Measurements from ENCODE around the gene KRT6B.

KRT6B gene

DNA sequence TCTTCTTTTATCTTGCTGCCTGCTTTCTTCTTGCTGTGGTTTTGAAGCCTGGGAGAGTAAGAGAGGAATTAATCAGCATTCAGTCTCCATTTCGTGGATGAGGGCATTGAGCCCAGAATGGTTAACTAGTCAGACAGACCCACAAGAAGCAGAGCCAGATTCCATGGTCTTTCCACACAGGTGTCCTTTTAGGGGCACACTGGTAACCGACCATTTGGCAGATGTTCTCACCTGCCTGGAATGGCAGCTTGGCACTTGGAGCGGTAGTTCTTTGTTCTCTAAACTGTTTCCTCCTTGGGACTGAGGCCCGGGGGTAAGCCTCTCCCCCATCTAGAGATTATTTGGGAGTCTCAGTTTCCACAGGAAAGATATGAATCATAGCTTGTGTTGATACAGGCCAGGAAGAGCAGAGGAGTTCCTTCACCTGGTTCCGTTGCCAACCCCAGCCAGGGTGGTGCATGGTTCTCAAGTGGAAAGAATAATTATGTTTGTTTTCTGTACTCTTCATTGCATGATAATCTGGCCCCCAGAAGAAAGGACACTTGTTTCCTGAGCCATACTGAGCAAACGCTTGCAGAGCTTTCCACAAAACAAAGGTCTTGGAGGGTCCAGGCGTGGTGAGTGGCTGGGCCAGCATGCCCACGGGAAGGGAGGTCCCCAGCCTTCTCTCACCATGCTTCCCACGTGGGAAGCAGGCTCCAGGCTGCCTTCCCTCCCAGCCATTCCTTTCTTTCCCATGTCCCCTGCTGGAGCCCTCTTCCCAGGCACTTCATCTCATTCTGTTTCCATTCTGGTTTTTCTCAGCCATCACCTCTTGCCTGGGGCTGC lies 15.7 kb downstream of the KRT6B start:
- peaks cover 3% of the 10 kb centered on the region; the same call in 1 of the 2 replicates for H3K4me1 ChIP-seq (ENCODE audit: insufficient read depth, low read length)

DNA sequence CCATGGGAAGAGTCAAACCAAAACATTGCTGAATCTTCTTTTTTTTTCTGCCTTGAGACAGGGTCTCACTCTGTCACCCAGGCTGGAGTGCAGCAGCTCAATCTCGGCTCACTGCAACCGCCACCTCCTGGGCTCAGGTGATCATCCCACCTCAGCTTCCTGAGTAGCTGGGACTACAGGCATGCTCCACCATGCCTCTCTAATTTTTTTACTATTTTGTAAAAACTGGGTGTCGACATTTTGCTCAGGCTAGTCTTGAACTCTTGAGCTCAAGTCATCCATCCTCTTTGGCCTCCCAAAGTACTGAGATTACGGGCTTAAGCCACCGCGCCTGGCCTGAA lies 16.3 kb downstream of the KRT6B start:
- H3K36me3 ChIP-seq (ENCODE audit: insufficient read depth, low read length), result no peaks in the 10 kb centered on the region
- no peaks in the 10 kb centered on the region for H3K4me1 ChIP-seq (ENCODE audit: insufficient read depth, low read length)
- no peak overlapping the region for H3K9ac ChIP-seq (ENCODE audit: low read depth, low read length)
- H3K9me3 ChIP-seq (ENCODE audit: control insufficient read depth, insufficient read depth, low read length), result no peaks in the 10 kb centered on the region

More for the DNA sequence above, 15.7 kb downstream of the KRT6B start:
- Histone ChIP-seq H3K36me3 (ENCODE audit: insufficient read depth, low read length) (no peaks in the 10 kb centered on the region), H3K9me3 (ENCODE audit: control insufficient read depth, insufficient read depth, low read length) (no peaks in the 10 kb centered on the region), H3K9ac (ENCODE audit: low read depth, low read length) (no peak overlapping the region)

DNA sequence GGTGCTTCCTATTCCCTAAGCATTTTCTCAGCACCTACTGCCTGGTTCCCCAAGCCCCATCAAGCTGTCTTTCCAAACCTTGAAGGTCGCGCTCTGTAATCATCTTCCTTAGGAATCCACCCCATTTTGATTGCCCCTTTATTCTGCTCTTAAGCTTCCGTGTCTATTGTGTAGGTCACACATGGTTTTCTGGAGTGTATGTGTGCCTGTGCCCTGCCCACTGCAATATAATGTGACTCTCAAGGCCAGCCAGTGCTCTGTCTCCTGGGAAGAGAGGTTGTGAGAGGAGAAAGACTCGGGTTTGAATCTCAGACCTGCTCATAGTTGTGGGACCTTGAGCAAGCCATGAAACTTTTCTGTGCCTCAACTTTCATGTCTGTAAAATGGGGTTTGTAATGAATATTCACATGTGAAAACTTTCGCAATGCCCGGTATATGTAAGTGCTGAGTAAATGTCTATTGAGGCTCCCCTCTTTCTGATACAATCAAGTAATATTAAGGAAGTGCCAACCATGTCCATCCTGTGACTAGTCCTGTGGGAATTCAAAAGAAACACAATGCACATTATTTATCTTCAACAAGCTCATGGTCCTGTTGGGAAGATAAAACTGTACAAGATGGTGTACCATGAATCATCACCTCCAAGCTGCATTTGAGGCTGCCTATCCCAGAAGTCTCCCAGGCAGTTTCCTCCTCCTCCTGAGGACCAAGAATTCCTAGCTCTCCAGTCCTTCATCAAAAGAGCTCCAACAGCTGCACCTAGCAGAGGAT lies 17.0 kb downstream of the KRT6B start:
- Histone ChIP-seq H3K36me3 (ENCODE audit: insufficient read depth, low read length) (no peaks in the 10 kb centered on the region), H3K9me3 (ENCODE audit: control insufficient read depth, insufficient read depth, low read length) (no peaks in the 10 kb centered on the region), H3K9ac (ENCODE audit: low read depth, low read length) (no peak overlapping the region), H3K4me1 (ENCODE audit: insufficient read depth, low read length) (no peaks in the 10 kb centered on the region)

DNA sequence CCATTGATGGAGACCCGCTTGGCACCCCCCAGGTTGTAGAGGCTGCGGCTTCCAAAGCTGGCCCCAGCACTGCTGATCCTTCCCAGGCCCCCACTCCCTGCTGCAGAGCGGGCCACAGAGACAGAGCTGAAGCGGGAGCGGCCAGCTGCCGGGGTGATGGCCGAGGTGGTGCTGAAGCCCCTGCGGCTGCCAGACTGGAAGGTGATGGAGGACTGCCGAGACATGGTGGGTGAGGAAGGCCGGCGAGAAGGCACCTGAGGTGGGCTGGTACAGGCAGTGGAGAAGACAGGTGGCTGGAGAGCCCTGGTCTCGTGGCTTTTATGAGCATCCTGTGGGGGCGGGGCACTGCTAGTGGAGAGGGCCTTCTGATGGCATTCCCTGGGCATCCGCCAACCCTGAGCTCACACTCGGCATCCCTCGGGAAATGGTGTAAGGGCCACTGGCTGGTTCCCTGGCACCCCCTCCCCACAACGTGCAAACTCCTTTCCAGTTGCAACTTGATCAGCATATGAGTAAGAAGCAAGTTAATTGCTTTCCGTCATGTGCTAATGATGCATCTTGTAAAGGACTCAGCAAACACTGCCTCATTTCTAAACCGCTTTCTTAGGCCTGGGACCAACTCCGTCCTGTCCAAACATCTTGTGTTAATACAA lies 17.7 kb downstream of the KRT6B start, which contains the start of gene KRT75:
KRT75 (minus strand) TSS at position 291 of the 653 bp plus-strand sequence; CDS start at position 224, 67 bp downstream.
- H3K36me3 ChIP-seq (ENCODE audit: insufficient read depth, low read length), result no peaks in the 10 kb centered on the region
- H3K9me3 ChIP-seq (ENCODE audit: control insufficient read depth, insufficient read depth, low read length), result no peaks in the 10 kb centered on the region
- no peaks in the 10 kb centered on the region for H3K4me1 ChIP-seq (ENCODE audit: insufficient read depth, low read length)
- H3K9ac ChIP-seq (ENCODE audit: low read depth, low read length), result no peak within 1 kb of the TSS

DNA sequence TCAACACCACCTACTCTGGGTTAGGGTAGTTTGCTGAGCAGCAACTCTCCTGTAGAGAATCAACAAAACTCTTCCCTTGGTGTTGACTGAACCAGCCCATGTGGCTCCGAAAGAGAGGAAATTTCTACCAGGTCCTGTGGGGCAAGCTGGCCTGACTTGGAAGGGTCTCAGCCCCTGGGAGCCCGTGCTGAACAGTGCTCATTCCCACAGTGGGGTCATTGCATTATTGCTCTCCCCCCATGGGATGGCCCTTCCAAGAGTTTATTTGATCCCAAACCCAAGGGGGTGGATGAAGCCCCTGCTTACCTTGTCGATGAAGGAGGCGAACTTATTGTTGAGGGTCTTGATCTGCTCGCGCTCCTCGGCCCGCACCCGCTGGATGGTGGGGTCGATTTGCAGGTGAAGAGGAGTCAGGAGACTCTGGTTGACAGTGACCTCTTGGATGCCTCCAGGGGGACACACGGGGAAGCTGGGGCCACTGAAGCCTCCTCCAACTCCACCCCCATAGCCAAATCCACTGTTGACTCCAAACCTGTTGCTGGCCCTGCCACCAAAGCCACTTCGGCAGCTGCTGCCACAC lies 18.4 kb downstream of the KRT6B start:
- Histone ChIP-seq H3K9ac (ENCODE audit: low read depth, low read length) (no peak overlapping the region), H3K9me3 (ENCODE audit: control insufficient read depth, insufficient read depth, low read length) (no peaks in the 10 kb centered on the region), H3K36me3 (ENCODE audit: insufficient read depth, low read length) (no peaks in the 10 kb centered on the region), H3K4me1 (ENCODE audit: insufficient read depth, low read length) (no peaks in the 10 kb centered on the region)

DNA sequence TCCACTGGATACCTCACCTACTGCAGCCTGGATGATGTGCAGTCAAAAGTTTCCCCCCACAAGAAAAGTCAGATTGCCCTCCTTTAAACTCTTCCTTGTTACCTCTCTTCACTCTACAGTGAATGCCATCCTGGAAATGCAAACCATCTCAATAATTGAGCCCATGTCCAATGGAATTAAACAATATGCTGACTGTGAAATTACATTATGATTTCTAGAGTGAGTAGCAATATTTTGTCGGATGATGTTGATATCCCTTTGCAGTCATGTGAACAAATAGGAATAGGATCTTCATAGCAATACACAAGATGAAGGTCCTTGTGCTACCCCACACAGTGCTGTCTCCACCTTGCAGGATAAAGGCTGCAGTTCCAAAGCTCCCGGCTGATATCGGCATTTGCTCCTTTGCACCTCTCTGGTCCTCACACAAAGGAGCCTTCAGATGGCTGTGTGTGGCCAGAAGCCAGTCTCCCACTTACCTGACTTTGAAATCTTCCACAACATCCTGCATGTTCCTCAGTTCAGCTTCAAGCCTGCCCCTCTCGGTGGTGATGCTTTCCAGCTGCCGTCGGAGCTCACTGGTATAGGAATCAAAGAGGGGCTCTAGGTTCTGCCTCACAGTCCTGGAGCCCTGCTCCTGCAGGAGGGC lies 19.3 kb downstream of the KRT6B start:
- Histone ChIP-seq H3K36me3 (ENCODE audit: insufficient read depth, low read length) (no peaks in the 10 kb centered on the region), H3K4me1 (ENCODE audit: insufficient read depth, low read length) (no peaks in the 10 kb centered on the region), H3K9me3 (ENCODE audit: control insufficient read depth, insufficient read depth, low read length) (no peaks in the 10 kb centered on the region), H3K9ac (ENCODE audit: low read depth, low read length) (no peak overlapping the region)

DNA sequence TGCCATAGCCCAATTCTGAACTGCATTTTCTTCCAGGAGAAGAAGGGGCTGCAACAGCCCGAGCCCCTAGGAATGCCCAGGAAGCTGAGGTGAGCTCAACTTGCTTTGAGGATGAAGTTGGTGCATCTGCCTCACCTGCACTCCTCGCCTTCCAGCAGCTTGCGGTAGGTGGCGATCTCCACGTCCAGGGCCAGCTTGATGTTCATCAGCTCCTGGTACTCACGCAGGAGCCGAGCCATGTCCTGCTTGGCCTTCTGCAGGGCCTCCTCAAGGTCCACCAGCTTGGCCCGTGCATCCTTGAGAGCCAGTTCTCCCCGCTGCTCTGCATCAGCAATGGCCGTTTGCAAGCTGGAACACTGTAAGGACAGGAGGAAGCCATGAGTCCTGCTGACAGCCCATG lies 23.8 kb downstream of the KRT6B start:
- Histone ChIP-seq H3K4me1 (ENCODE audit: insufficient read depth, low read length) (no peaks in the 10 kb centered on the region), H3K36me3 (ENCODE audit: insufficient read depth, low read length) (no peaks in the 10 kb centered on the region), H3K9ac (ENCODE audit: low read depth, low read length) (no peak overlapping the region), H3K9me3 (ENCODE audit: control insufficient read depth, insufficient read depth, low read length) (no peaks in the 10 kb centered on the region)

DNA sequence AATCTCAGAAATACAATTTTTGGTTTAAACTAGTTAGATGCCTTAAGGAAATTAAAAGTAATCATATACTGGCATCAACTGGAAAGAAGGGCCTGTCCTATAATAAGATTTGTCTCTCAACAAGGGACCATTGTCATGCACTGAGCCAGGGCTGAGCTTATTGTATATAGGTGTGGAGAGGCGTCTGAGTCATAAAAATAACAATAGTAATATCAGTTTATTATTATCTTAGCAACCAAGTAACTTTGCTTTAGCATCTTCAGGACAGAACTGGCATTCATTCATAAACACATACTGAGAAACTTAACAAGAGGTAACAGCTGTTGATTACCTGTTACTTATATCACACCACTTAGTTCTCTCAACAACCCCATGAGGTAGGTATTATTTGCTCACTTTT lies 24.9 kb downstream of the KRT6B start:
- Histone ChIP-seq H3K9me3 (ENCODE audit: control insufficient read depth, insufficient read depth, low read length) (no peaks in the 10 kb centered on the region), H3K36me3 (ENCODE audit: insufficient read depth, low read length) (no peaks in the 10 kb centered on the region), H3K4me1 (ENCODE audit: insufficient read depth, low read length) (no peaks in the 10 kb centered on the region), H3K9ac (ENCODE audit: low read depth, low read length) (no peak overlapping the region)

DNA sequence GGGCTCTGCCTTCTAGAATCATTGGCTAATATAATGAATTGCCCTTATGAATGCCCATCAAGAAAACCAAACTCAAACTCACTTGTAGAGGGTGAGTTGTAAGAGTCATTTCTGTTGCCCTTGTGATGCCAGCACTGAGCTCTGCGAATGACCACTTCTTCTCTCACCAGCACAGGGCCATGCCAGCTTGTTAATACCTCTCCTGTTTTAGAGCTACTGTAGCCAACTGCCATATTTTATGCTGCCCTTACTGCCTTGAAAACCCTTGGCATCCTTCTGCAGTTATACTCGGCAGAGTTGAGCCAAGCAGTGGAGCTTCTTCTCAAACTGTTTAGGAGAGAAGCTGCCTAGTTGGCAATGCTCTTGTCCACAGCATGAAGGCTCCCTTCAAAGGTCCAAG lies 25.9 kb downstream of the KRT6B start:
- H3K9me3 ChIP-seq (ENCODE audit: control insufficient read depth, insufficient read depth, low read length), result no peaks in the 10 kb centered on the region
- no peaks in the 10 kb centered on the region for H3K4me1 ChIP-seq (ENCODE audit: insufficient read depth, low read length)
- H3K36me3 ChIP-seq (ENCODE audit: insufficient read depth, low read length), result no peaks in the 10 kb centered on the region
- H3K9ac ChIP-seq (ENCODE audit: low read depth, low read length), result no peak overlapping the region

DNA sequence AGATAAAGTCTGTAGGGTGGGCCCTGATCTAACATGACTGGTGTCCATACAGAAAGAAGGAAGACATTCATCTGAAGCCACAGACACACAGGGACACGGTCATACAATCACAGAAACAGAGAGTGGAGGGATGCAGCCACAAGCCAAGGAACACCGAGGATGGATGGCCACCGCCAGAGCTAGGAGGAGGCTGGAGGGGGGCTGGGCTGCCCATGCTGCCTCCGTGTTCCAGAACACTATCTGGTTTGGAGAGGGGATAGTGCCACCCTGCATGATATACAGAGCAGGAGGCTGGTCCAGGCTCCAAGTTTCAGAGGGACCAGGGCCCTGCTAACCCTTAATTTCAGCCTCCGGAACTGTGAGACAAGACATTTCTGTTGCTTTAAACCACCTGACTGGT lies 26.5 kb downstream of the KRT6B start:
- Histone ChIP-seq H3K36me3 (ENCODE audit: insufficient read depth, low read length) (no peaks in the 10 kb centered on the region), H3K9ac (ENCODE audit: low read depth, low read length) (no peak overlapping the region), H3K9me3 (ENCODE audit: control insufficient read depth, insufficient read depth, low read length) (no peaks in the 10 kb centered on the region), H3K4me1 (ENCODE audit: insufficient read depth, low read length) (no peaks in the 10 kb centered on the region)

DNA sequence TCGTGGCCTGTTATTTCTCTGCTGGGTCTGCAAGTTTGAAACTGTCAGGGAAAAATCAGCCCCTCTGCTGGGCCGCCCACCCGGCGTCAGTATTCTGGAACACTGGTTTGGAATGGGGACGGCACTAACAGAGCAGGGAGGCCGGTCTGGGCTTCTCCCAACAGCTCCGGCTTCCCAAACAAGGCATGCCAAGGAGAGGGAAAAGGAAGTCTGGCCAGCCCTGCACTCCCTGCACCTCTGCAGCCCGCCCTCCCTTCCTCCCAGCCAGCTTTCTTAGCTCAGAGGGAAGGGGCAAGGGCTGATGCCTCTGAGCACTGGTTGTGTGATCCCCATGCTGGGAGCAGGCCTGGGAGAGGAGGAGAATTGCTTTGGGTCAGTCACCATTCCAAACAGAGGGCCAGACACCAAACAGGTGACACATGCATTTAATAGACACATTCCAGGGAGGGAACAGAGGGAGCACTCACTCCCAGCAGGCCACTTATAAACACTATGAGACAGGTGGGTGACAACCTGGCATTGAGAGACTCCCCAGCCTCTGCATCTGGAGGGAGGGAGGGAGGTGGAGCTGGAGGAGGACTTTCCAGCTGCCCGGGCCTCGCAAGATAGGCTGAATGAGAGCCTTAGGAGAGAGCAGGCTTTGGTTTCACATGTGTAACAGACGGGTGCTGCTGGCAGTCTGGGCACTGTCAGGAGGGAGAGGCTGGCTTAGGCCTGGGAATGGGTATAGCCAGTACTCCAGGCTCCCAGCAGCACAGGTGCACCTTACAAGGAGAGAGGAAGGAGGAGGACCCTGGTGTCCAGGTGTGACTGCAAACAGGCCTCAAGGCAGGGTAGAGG lies 28.1 kb downstream of the KRT6B start:
- H3K4me1 ChIP-seq (ENCODE audit: insufficient read depth, low read length), result no peaks in the 10 kb centered on the region
- no peak overlapping the region for H3K9ac ChIP-seq (ENCODE audit: low read depth, low read length)
- no peaks in the 10 kb centered on the region for H3K36me3 ChIP-seq (ENCODE audit: insufficient read depth, low read length)
- H3K9me3 ChIP-seq (ENCODE audit: control insufficient read depth, insufficient read depth, low read length), result no peaks in the 10 kb centered on the region

DNA sequence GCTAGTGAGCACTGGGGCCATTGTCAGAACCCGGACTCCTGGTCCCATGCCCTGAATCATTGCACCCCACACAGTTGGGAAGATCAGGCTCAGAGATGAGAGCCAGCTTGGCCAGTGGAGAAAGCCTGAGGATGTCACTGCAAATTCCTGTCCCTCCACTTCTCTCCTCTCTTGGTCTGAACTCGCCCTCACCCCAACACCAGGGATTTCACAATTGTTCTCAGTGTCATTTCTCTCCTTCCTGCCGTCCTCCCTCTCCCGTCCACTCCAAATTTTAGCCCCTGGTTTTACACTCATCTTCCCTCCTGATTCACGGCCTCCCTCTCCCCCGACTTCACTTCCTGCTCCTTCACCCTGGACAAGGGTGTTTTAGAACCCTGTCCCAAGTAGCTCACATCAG lies 28.9 kb downstream of the KRT6B start:
- no peaks in the 10 kb centered on the region for H3K36me3 ChIP-seq (ENCODE audit: insufficient read depth, low read length)

DNA sequence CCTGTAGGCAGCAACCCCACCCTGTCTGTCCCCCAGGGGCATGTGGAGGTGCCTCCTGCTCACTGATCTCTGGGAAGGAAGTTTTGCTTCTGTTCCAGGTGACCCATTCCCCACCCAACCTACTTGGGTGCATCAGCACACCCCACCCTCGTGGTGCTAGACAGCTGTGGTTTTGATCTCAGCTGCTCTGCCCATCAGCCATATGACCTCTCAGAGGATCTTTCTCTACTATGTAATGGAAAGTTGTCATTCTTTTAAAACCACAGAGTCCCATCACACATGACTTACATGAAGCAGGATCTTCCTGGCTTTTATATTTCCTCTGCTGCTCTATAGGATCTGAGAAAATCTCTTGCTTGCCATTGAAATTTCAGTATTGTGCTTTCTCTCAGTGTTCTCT lies 32.3 kb downstream of the KRT6B start:
- H3K9ac ChIP-seq (ENCODE audit: low read depth, low read length), result no peak overlapping the region
- no peaks in the 10 kb centered on the region for H3K9me3 ChIP-seq (ENCODE audit: control insufficient read depth, insufficient read depth, low read length)
- H3K4me1 ChIP-seq (ENCODE audit: insufficient read depth, low read length), result no peaks in the 10 kb centered on the region
- no peaks in the 10 kb centered on the region for H3K36me3 ChIP-seq (ENCODE audit: insufficient read depth, low read length)

More for the DNA sequence above, 28.9 kb downstream of the KRT6B start:
- H3K9me3 ChIP-seq (ENCODE audit: control insufficient read depth, insufficient read depth, low read length), result no peaks in the 10 kb centered on the region
- no peak overlapping the region for H3K9ac ChIP-seq (ENCODE audit: low read depth, low read length)
- no peaks in the 10 kb centered on the region for H3K4me1 ChIP-seq (ENCODE audit: insufficient read depth, low read length)
